Measurements from ENCODE around the gene DOK5.
A peak's percentile ranks its signal among the peaks of the same experiment; 100 is the strongest.

DOK5 gene

DNA sequence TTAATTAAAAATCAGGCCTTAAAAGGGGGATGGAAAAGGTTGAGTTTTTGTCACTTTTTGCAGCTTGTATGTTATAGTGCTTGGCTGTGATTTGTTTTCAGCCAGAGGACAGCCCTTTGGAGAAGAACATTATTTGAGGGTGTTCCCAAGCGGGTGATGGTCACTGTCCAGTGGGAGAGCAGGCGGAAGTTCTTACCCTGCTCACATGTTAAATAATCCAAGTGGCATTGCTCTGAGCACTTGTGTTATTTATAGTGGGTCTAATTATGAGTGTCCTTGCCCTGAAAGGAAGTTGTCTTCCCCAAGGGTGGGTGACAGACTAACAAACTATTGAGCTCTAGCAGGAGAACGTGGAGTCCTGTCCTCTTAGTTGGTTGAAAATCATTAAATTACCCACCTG is 49.5 kb downstream of the DOK5 start:
- Histone ChIP-seq H3K27ac (replicated peaks; ENCODE audit: low read length) (no peak overlapping the region), H2BK120ac (ENCODE audit: low read depth, low read length) (no peak overlapping the region), H3K4me2 (ENCODE audit: insufficient read depth, low read length, poor library complexity, severe bottlenecking) (no peak overlapping the region), H3K23ac (ENCODE audit: low read depth, low read length, poor library complexity) (no peak overlapping the region), H2AK5ac (ENCODE audit: low read depth, low read length) (no peak overlapping the region), H2BK5ac (ENCODE audit: low read length) (no peak overlapping the region), H3K36me3 (replicated peaks in 1 of 2; ENCODE audit: control insufficient read depth in 2 of 2, insufficient read depth in 2 of 2, low read length in 2 of 2) (no peaks in the 10 kb centered on the region), H3K14ac (ENCODE audit: low read length) (no peak overlapping the region), H2BK12ac (ENCODE audit: low read length) (no peak overlapping the region), H3K4me3 (ENCODE audit: low read length in 2 of 2) (no peak overlapping the region), H3K4ac (ENCODE audit: low read length) (no peak overlapping the region), H2AFZ (ENCODE audit: low read length) (peak overlapping the region; percentile 59), H3K18ac (ENCODE audit: low read length) (no peak overlapping the region), H3K9me3 (replicated peaks in 1 of 2; ENCODE audit: control insufficient read depth in 2 of 2, insufficient read depth in 1 of 2, low read depth in 1 of 2, low read length in 2 of 2) (no peaks in the 10 kb centered on the region), H3K79me1 (ENCODE audit: low read depth, low read length) (no peaks in the 10 kb centered on the region), H4K8ac (ENCODE audit: low read depth, low read length) (no peak overlapping the region), H2BK15ac (ENCODE audit: low read length) (no peak overlapping the region), H3K9ac (ENCODE audit: low read depth, low read length, poor library complexity) (no peak overlapping the region), H4K91ac (ENCODE audit: low read depth, low read length, poor library complexity) (no peak overlapping the region), H3K27me3 (ENCODE audit: control insufficient read depth in 3 of 3, insufficient read depth in 3 of 3, low read depth in 1 of 3, low read length in 3 of 3) (no peaks in the 10 kb centered on the region), H3K4me1 (ENCODE audit: control insufficient read depth in 2 of 2, insufficient read depth in 1 of 2, low read depth in 1 of 2, low read length in 2 of 2) (peaks cover 4 to 11% of the 10 kb centered on the region in 2 donors)
- no peak for DNase-seq (ENCODE audit: low spot score)
- no CpG with 5 or more reads among the region's 3 CpGs for WGBS, 2 donors (ENCODE audit: extremely low coverage in 2 of 2, insufficient read length in 2 of 2, insufficient replicate concordance in 1 of 2)

DNA sequence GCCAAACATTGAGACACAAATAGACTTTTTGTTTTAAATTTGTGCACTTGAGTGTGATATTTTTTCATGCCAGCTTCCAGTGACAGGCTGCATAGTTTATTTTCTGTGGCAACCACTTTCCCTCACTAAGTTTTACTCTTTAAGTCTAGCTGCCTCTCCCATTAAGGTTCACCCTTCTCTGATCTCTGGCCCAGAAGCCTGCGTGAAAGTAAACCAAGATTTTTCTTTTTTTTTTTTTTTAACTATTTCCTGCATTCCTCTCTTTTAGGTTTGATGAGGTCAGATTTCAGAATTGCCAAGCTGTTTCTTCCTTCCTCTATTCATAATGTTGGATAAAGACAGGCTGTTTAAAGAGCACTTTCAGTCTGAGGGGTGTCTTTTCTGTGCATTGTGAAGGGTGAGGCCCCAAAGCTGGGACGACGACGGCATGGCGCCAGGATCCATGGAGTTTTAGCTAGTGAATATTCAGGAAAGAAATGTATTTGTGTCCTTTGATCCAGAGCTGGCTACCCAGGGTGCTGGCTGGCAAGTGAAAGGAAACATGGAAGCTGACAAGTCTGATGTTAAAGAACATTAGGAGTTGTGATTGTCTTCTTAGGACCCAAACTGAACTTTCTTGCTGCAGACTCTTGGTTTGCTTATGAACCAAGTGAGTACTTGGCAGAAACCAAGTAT is 50.7 kb downstream of the DOK5 start:
- Histone ChIP-seq H4K8ac (ENCODE audit: low read depth, low read length) (no peak overlapping the region), H3K4me2 (ENCODE audit: insufficient read depth, low read length, poor library complexity, severe bottlenecking) (no peak overlapping the region), H3K4ac (ENCODE audit: low read length) (no peak overlapping the region), H2BK12ac (ENCODE audit: low read length) (no peak overlapping the region), H3K27me3 (ENCODE audit: control insufficient read depth in 3 of 3, insufficient read depth in 3 of 3, low read depth in 1 of 3, low read length in 3 of 3) (no peaks in the 10 kb centered on the region), H3K14ac (ENCODE audit: low read length) (no peak overlapping the region), H2AK5ac (ENCODE audit: low read depth, low read length) (no peak overlapping the region), H3K27ac (replicated peaks; ENCODE audit: low read length) (no peak overlapping the region), H4K91ac (ENCODE audit: low read depth, low read length, poor library complexity) (no peak overlapping the region), H3K4me3 (ENCODE audit: low read length in 2 of 2) (no peak overlapping the region), H3K79me1 (ENCODE audit: low read depth, low read length) (no peaks in the 10 kb centered on the region), H3K9me3 (replicated peaks in 1 of 2; ENCODE audit: control insufficient read depth in 2 of 2, insufficient read depth in 1 of 2, low read depth in 1 of 2, low read length in 2 of 2) (no peaks in the 10 kb centered on the region), H3K4me1 (ENCODE audit: control insufficient read depth in 2 of 2, insufficient read depth in 1 of 2, low read depth in 1 of 2, low read length in 2 of 2) (peaks cover 4 to 11% of the 10 kb centered on the region in 2 donors), H2BK120ac (ENCODE audit: low read depth, low read length) (no peak overlapping the region), H3K18ac (ENCODE audit: low read length) (peak overlapping the region; percentile 77), H3K9ac (ENCODE audit: low read depth, low read length, poor library complexity) (no peak overlapping the region), H2BK15ac (ENCODE audit: low read length) (no peak overlapping the region), H2AFZ (ENCODE audit: low read length) (peak overlapping the region; percentile 86), H3K36me3 (replicated peaks in 1 of 2; ENCODE audit: control insufficient read depth in 2 of 2, insufficient read depth in 2 of 2, low read length in 2 of 2) (no peaks in the 10 kb centered on the region), H2BK5ac (ENCODE audit: low read length) (no peak overlapping the region), H3K23ac (ENCODE audit: low read depth, low read length, poor library complexity) (no peak overlapping the region)
- no CpG with 5 or more reads among the region's 5 CpGs for WGBS, 2 donors (ENCODE audit: extremely low coverage in 2 of 2, insufficient read length in 2 of 2, insufficient replicate concordance in 1 of 2)
- DNase-seq (ENCODE audit: low spot score), result no peak

DNA sequence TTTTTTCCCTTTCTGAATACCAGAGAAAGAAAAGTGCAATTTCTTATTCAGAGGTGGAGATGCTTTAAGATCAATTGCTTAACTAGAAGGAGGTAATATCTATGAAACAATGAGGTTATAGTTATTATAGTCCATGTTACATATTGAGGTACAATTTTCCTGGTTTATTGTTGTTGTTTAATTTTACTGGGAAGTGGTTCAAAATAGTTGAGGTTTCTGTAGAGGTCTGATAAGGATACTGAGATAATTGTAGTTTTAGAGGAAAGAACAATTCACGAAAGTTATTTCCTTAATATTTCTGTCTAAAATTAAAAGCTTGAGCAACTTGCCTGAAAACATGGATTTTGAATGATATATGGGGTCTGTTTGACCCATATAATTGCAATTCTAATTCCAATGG is 51.4 kb downstream of the DOK5 start:
- H3K4me2 ChIP-seq (ENCODE audit: insufficient read depth, low read length, poor library complexity, severe bottlenecking), result no peak overlapping the region
- no peak overlapping the region for H3K4me3 ChIP-seq (ENCODE audit: low read length in 2 of 2)
- no peak overlapping the region for H2BK15ac ChIP-seq (ENCODE audit: low read length)
- H2BK120ac ChIP-seq (ENCODE audit: low read depth, low read length), result no peak overlapping the region
- no peak overlapping the region for H3K9ac ChIP-seq (ENCODE audit: low read depth, low read length, poor library complexity)
- no peak overlapping the region for H3K14ac ChIP-seq (ENCODE audit: low read length)
- H3K4ac ChIP-seq (ENCODE audit: low read length), result no peak overlapping the region
- no peak overlapping the region for H2BK12ac ChIP-seq (ENCODE audit: low read length)
- H3K18ac ChIP-seq (ENCODE audit: low read length), result no peak overlapping the region
- no peaks in the 10 kb centered on the region for H3K36me3 ChIP-seq (replicated peaks in 1 of 2; ENCODE audit: control insufficient read depth in 2 of 2, insufficient read depth in 2 of 2, low read length in 2 of 2)
- H4K8ac ChIP-seq (ENCODE audit: low read depth, low read length), result no peak overlapping the region
- DNase-seq (ENCODE audit: low spot score), result no peak
- H2AFZ ChIP-seq (ENCODE audit: low read length), result peak overlapping the region; percentile 86
- H3K27me3 ChIP-seq (ENCODE audit: control insufficient read depth in 3 of 3, insufficient read depth in 3 of 3, low read depth in 1 of 3, low read length in 3 of 3), result no peaks in the 10 kb centered on the region
- H3K9me3 ChIP-seq (replicated peaks in 1 of 2; ENCODE audit: control insufficient read depth in 2 of 2, insufficient read depth in 1 of 2, low read depth in 1 of 2, low read length in 2 of 2), result no peaks in the 10 kb centered on the region
- no peaks in the 10 kb centered on the region for H3K79me1 ChIP-seq (ENCODE audit: low read depth, low read length)
- no peak overlapping the region for H3K27ac ChIP-seq (replicated peaks; ENCODE audit: low read length)
- H2BK5ac ChIP-seq (ENCODE audit: low read length), result no peak overlapping the region
- H4K91ac ChIP-seq (ENCODE audit: low read depth, low read length, poor library complexity), result no peak overlapping the region
- H3K4me1 ChIP-seq (ENCODE audit: control insufficient read depth in 2 of 2, insufficient read depth in 1 of 2, low read depth in 1 of 2, low read length in 2 of 2), result peaks cover 4 to 11% of the 10 kb centered on the region in 2 donors
- no peak overlapping the region for H2AK5ac ChIP-seq (ENCODE audit: low read depth, low read length)
- no CpG with 5 or more reads among the region's 1 CpG for WGBS, 2 donors (ENCODE audit: extremely low coverage in 2 of 2, insufficient read length in 2 of 2, insufficient replicate concordance in 1 of 2)
- no peak overlapping the region for H3K23ac ChIP-seq (ENCODE audit: low read depth, low read length, poor library complexity)

DNA sequence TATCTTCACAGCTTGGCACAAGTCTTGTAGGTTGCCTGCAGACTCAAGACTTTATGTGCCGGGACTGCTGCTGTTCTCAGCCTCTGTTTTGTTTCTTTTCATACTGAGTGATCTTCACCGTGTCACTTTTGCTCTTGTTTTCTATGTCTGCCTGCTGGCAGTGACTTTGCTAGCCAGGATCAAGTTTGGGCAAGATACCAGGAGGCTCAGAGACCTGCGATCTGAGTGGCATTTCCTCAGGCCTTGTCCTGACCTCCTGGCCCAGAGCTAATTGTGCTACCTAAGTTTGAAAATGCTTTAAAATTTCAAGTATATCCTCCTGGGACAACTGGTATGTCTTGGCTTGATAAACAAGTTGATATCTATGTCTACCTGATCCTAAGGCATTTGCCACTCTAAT is 57.2 kb downstream of the DOK5 start:
- Histone ChIP-seq H2BK15ac (ENCODE audit: low read length) (no peak overlapping the region), H3K36me3 (replicated peaks in 1 of 2; ENCODE audit: control insufficient read depth in 2 of 2, insufficient read depth in 2 of 2, low read length in 2 of 2) (no peaks in the 10 kb centered on the region), H3K4me1 (ENCODE audit: control insufficient read depth in 2 of 2, insufficient read depth in 1 of 2, low read depth in 1 of 2, low read length in 2 of 2) (no peaks in the 10 kb centered on the region), H3K9me3 (replicated peaks in 1 of 2; ENCODE audit: control insufficient read depth in 2 of 2, insufficient read depth in 1 of 2, low read depth in 1 of 2, low read length in 2 of 2) (no peaks in the 10 kb centered on the region), H3K23ac (ENCODE audit: low read depth, low read length, poor library complexity) (no peak overlapping the region), H2BK120ac (ENCODE audit: low read depth, low read length) (no peak overlapping the region), H3K9ac (ENCODE audit: low read depth, low read length, poor library complexity) (no peak overlapping the region), H2BK5ac (ENCODE audit: low read length) (no peak overlapping the region), H2AK5ac (ENCODE audit: low read depth, low read length) (no peak overlapping the region), H3K4me2 (ENCODE audit: insufficient read depth, low read length, poor library complexity, severe bottlenecking) (no peak overlapping the region), H3K14ac (ENCODE audit: low read length) (no peak overlapping the region), H2AFZ (ENCODE audit: low read length) (no peak overlapping the region), H2BK12ac (ENCODE audit: low read length) (no peak overlapping the region), H4K8ac (ENCODE audit: low read depth, low read length) (no peak overlapping the region), H3K27me3 (ENCODE audit: control insufficient read depth in 3 of 3, insufficient read depth in 3 of 3, low read depth in 1 of 3, low read length in 3 of 3) (no peaks in the 10 kb centered on the region), H3K27ac (replicated peaks; ENCODE audit: low read length) (no peak overlapping the region), H3K79me1 (ENCODE audit: low read depth, low read length) (no peaks in the 10 kb centered on the region), H3K4ac (ENCODE audit: low read length) (no peak overlapping the region), H3K18ac (ENCODE audit: low read length) (no peak overlapping the region), H3K4me3 (ENCODE audit: low read length in 2 of 2) (no peak overlapping the region), H4K91ac (ENCODE audit: low read depth, low read length, poor library complexity) (no peak overlapping the region)
- WGBS, 2 donors (ENCODE audit: extremely low coverage in 2 of 2, insufficient read length in 2 of 2, insufficient replicate concordance in 1 of 2), result no CpG with 5 or more reads among the region's 3 CpGs
- DNase-seq (ENCODE audit: low spot score), result no peak

Data from neuronal stem cell (in vitro differentiated cells).